HG03354 (cell line): ENCODE results near the gene ACSM2A.
"Not testable (repeated sequence)": the region's sequence is repeated elsewhere in the genome, so short reads cannot be mapped to it uniquely, and the experiment has no call there.

Source experiments
- ATAC-seq: cut with Tn5 transposase; IDR thresholded peaks from one replicate; pipeline ENCODE4 v1.9.1; 2021; ENCODE audit warnings: mild to moderate bottlenecking; ENCODE audit not compliant: unreplicated experiment, poor library complexity, severe bottlenecking

The ACSM2A gene

DNA sequence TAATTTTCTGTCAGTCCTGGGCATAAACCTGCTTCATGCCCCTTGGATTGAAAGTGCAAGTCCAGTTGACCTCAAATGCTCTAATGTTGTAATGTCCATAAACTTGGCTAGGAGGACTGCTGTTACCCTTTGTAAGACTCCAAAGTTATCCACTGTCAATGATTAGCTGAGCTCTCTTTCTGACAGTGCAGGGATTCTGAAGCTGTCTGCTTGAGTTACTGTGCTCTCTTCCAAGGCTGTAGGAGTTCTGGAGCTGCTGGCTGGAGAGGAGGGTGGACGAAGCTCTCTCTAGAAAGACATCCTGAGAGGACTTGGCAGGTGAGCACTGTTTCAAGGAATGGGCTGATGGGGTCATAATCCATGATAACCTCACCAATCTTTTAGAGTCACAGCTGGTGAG is at the start of gene ACSM2A:
TSS of gene ACSM2A (plus strand) at position 158 of the 400 bp plus-strand sequence. CDS start 8,594 bp downstream, outside the sequence.
- not testable (repeated sequence) for ATAC-seq

GRCh38 chr16:20402651-20403050 is 48.7 kb upstream of the ACSM2A start:
- ATAC-seq: no peak

GRCh38 chr16:20404637-20405036 is 46.7 kb upstream of the ACSM2A start, which contains the start of gene PDILT:
PDILT (minus strand) TSS chr16:20404737; CDS start chr16:20399300, 5,437 bp downstream.
- no peak for ATAC-seq

DNA sequence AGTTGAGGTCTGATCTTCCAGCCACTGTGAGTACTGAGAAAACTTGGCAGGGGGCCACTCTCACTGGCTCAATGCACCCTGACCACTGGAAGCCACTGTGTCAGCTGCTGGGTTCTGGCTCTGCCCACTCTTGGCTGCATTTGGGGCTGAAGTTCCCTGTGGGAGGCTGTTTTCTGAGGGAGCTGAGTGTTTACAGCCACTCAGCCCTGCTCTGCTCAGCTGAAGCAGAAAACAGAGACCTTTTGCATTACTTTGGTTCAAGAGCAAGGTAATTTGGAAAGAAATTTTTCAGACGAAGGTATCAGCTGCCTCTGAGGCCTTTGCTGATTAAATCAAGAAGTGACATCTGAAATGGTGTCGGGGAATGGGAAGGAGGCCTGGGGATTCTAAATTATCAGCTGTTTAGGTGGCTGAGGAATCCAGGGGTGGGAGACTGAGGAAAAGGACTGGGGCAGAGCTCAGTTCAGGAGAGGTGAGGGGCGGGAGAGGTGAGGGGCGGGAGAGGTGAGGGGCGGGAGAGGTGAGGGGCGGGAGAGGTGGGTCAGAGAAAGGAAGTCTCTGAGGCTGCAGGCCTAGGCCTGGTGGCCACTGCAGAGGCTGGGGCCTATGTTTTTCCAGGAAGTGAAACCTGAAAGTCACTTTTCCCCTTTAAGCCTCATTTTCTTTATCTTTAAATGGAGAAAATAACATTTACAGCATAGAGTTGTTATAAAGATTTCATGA is 41.8 kb upstream of the ACSM2A start, which contains the start of gene ACSM5:
TSS of gene ACSM5 (plus strand) at position 137 of the 723 bp plus-strand sequence. CDS start 1,951 bp downstream, outside the sequence.
- peak; percentile 52 for ATAC-seq

DNA sequence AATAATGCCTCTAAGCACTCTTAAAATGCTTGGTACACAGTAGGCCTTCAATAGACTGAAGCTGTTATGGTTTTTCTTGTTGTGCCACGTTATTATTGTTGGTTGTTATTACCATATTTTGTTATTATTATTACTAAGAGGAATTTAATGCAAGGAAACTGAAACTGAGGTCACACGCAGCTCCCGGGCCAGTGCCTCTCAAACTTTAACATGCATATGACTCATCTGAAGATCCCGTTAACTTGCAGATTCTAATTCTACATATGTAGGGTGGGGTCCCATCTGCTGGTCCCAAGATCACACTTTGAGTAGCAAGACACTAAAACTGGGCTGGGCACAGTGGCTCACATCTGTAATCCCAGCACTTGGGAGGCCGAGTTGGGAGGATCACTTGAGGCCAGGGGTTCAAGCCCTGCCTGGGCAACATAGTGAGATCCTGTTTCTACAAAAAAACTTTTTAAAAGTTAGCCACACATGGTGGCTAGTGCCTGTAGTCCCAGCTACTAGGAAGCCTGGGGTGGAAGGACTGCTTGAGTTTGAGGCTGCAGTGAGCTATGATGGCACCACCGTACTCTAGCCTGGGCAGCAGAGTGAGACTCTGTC is 41.1 kb upstream of the ACSM2A start:
- ATAC-seq: peak; percentile 91

DNA sequence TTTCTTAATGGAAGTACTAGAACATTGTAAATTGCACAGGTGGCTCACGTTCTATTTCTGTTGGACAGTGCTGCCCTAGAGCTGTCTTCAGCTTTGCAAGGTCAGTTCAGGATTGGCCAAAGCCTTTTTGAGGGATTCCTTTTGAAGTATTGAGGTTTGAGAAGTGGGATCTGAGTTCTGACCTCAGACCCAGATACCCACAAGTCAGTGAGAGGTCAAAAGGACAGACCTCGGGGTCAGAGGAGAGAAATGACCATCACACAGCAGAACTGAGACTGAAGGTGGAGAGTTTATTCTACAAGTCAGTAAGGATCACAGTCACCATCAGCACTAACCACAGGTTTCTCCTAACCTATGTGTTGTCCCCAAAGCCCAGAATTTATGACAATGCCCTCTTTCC is 40.3 kb upstream of the ACSM2A start:
- ATAC-seq: no peak

GRCh38 chr16:20415541-20415940 is 35.8 kb upstream of the ACSM2A start:
- ATAC-seq: no peak

GRCh38 chr16:20419093-20419492 is 32.2 kb upstream of the ACSM2A start:
- ATAC-seq: not testable (repeated sequence)

DNA sequence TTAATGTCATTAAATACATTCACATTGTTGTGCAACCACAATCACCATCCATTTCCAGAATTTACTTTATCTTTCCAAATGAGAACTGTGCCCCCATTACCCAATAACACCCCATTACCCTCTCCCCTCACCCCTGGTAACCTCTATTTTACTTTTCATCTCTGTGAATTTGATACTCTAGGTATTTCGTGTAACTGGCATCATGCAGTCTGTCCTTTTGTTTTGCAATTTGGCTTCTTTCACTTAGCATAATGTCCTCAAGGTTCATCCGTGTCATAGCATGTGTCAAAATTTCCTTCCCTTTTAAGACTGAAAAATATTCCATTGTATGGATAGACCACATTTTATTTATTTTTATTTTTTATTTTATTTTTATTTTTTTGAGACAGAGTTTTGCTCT is 29.6 kb upstream of the ACSM2A start:
- not testable (repeated sequence) for ATAC-seq

DNA sequence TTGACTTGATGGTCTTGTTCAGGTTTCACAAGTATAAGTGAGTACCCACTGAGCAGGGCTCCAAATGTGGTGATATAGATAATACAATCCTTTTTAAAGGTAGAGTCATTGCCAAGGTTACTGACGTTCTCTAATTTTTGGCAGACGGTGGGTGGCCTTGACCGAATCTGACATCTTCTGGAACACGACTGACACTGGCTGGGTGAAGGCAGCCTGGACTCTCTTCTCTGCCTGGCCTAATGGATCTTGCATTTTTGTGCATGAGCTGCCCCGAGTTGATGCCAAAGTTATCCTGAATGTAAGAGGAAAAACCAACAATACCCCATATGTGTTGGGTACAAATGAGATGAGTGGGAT is 27.6 kb upstream of the ACSM2A start:
- not testable (repeated sequence) for ATAC-seq

GRCh38 chr16:20424129-20424866 is 27.0 kb upstream of the ACSM2A start:
- no peak for ATAC-seq

DNA sequence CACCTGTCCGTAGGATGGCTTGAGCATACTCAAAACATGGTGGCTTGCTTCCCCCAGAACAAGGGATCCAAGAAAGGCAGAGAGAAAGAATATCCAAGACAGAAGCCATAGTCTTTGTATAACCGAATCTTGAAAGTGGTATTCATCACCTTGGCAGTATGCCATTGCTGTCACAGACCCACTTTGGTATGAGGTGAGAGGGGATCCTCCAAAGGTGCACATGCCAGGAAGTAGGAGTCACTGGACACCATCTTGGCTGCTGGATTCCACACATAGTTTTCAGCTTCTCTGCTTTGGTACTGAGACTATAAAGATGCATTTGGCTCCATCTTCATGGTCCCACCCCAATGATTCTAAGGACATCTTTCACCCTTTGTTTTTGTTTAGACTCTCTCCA is 23.9 kb upstream of the ACSM2A start:
- not testable (repeated sequence) for ATAC-seq

GRCh38 chr16:20429499-20429898 is 21.8 kb upstream of the ACSM2A start:
- not testable (repeated sequence) for ATAC-seq

DNA sequence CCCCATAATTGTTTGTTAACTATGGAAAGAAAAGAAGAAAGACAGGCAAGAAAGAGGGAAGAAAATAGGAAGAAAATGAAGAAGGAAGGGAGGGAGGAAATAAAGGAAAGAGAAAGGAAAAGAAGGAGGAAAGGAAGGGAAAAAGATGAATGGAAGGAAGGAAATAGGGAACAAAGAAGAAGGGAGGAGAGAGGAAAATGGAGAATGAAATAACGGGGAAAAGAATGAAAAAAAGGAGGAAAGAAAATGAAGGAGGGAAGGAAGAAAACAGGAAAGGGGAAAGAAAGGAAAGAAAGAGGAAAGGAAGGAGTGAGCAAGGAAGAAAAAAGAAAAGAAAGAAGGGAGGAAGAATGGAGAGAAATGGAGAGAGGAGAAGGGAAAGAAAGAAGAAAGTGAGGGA is 20.8 kb upstream of the ACSM2A start:
- ATAC-seq: not testable (repeated sequence)

- no peak for ATAC-seq
Observed at GRCh38 chr16:20430948-20431347, 20.4 kb upstream of the ACSM2A start.

DNA sequence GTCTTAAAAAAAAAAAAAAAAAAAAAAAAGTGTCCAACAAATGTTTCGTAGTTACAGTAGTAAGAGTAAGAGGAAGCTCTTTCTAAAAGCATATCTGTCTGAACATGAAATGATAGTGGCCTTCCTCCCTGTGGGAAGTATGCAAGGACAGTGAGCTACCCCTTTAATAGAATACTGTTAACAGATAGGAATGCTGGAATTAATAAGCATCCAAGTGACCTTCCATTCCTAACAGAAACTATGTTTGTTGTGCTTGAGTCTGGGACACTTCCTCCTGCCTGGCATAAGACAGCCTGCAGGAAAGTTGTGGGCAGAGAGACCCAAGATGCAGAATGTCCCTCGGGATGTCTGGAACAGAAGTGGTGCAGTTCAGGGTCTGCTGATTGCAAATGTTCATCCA is 12.4 kb upstream of the ACSM2A start:
- not testable (repeated sequence) for ATAC-seq

GRCh38 chr16:20439820-20440231 is 11.5 kb upstream of the ACSM2A start:
- ATAC-seq: not testable (repeated sequence)

GRCh38 chr16:20440731-20441130 is 10.6 kb upstream of the ACSM2A start:
- ATAC-seq: not testable (repeated sequence)

DNA sequence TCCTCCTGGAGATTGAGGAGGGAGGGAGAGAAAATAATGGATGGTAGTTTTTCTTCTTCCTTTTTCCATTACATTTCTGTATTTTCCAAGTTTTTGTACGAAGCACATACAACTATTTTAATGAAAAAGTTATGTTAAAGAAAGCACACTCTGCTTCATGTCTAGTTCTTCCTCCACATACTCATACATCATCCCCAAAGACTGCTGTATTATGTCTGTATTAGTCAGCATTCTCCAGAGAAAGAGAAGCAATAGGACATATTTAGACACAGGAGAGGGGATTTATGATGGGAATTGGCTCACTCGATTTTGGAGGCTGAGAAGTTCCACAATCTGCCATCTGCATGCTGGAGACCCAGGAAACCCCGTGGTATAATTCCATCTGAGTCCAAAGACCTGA is 10.1 kb upstream of the ACSM2A start:
- no peak for ATAC-seq

GRCh38 chr16:20441859-20442258 is 9.5 kb upstream of the ACSM2A start:
- ATAC-seq: not testable (repeated sequence)
